MM.1S (cell line): ENCODE data around the gene HENMT1.

Experiments
- DNase-seq: peaks from one replicate; pipeline ENCODE4 v3.0.0-alpha.2; 2015
- H2AFZ ChIP-seq: fragments of 300-600 bp; sonication (generic); 2 replicates; pipeline ENCODE4 v1.6.0; 2016; ENCODE audit warnings: antibody characterized with exemption, low read length
- H3F3A ChIP-seq: fragments of 300-600 bp; sonication (generic); 2 replicates; pipeline ENCODE4 v1.6.1; 2016; ENCODE audit warnings: mild to moderate bottlenecking, antibody characterized with exemption, low read length, moderate library complexity, mixed read lengths; ENCODE audit not compliant: insufficient read depth
- H3K27ac ChIP-seq: fragments of 300-600 bp; sonication (generic); 2 replicates; pipeline ENCODE4 v1.5.1; 2016; ENCODE audit warnings: mild to moderate bottlenecking, low read length
- H3K27me3 ChIP-seq: fragments of 300-600 bp; sonication (generic); replicated peaks from 2 replicates; pipeline ENCODE4 v1.6.0; 2016; ENCODE audit warnings: low read length; ENCODE audit not compliant: insufficient read depth
- H3K36me3 ChIP-seq: fragments of 300-600 bp; sonication (generic); replicated peaks from 2 replicates; pipeline ENCODE4 v1.6.1; 2016; ENCODE audit warnings: mild to moderate bottlenecking, low read length, mixed read lengths; ENCODE audit not compliant: insufficient read depth
- H3K4me1 ChIP-seq: fragments of 300-600 bp; sonication (generic); 2 replicates; pipeline ENCODE4 v1.6.1; 2016; ENCODE audit warnings: low read length, mixed read lengths
- H3K4me2 ChIP-seq: fragments of 300-600 bp; sonication (generic); 2 replicates; pipeline ENCODE4 v1.6.0; 2016; ENCODE audit warnings: low read depth, low read length
- H3K4me3 ChIP-seq: fragments of 300-600 bp; sonication (generic); 2 replicates; pipeline ENCODE4 v1.5.1; 2016; ENCODE audit warnings: low read length, mixed read lengths
- H3K79me2 ChIP-seq: fragments of 300-600 bp; sonication (generic); 2 replicates; pipeline ENCODE4 v1.6.1; 2016; ENCODE audit warnings: mixed run types, low read length, mixed read lengths
- H3K9ac ChIP-seq: fragments of 300-600 bp; sonication (generic); 2 replicates; pipeline ENCODE4 v1.6.1; 2016; ENCODE audit warnings: low read length, mixed read lengths
- H3K9me2 ChIP-seq: fragments of 300-600 bp; sonication (generic); replicated peaks from 2 replicates; pipeline ENCODE4 v1.6.1; 2016; ENCODE audit warnings: mild to moderate bottlenecking, low read length, mixed read lengths; ENCODE audit not compliant: insufficient read depth
- H3K9me3 ChIP-seq: fragments of 300-600 bp; sonication (generic); replicated peaks from 2 replicates; pipeline ENCODE4 v1.6.1; 2016; ENCODE audit warnings: mild to moderate bottlenecking, low read length, mixed read lengths; ENCODE audit not compliant: insufficient read depth
- H4K20me1 ChIP-seq: fragments of 300-600 bp; sonication (generic); 2 replicates; pipeline ENCODE4 v1.6.1; 2016; ENCODE audit warnings: mild to moderate bottlenecking, low read length, moderate library complexity, mixed read lengths; ENCODE audit not compliant: insufficient read depth
- CTCF ChIP-seq: fragments of 300-600 bp; sonication (generic); IDR thresholded peaks from 2 replicates; pipeline ENCODE4 v1.5.1; 2016; ENCODE audit warnings: antibody characterized with exemption, low read length, mixed read lengths
- EZH2 ChIP-seq: fragments of 300-600 bp; sonication (generic); optimal IDR thresholded peaks from 2 replicates; pipeline ENCODE3; 2017; ENCODE audit warnings: low read depth, mild to moderate bottlenecking, antibody characterized with exemption, low read length, mixed read lengths
- EZH2phosphoT487 ChIP-seq: fragments of 300-600 bp; sonication (generic); IDR thresholded peaks from 2 replicates; pipeline ENCODE4 v1.6.1; 2018; ENCODE audit warnings: antibody characterized with exemption, low read length

HENMT1 gene

GRCh38 chr1:108612496-108612895 lies 48.4 kb downstream of the HENMT1 start:
- Histone ChIP-seq H3K9me2 (no peaks in the 10 kb centered on the region), H3K4me1 (no peaks in the 10 kb centered on the region), H2AFZ (no peak overlapping the region), H3K9me3 (no peaks in the 10 kb centered on the region), H3K36me3 (no peaks in the 10 kb centered on the region), H4K20me1 (no peaks in the 10 kb centered on the region), H3K79me2 (no peaks in the 10 kb centered on the region), H3K27me3 (no peaks in the 10 kb centered on the region), H3K9ac (no peak overlapping the region), H3K4me2 (no peak overlapping the region), H3K4me3 (no peak overlapping the region), H3K27ac (no peak overlapping the region), H3F3A (no peaks in the 10 kb centered on the region)
- TF ChIP-seq EZH2phosphoT487 (no peak), CTCF (no peak), EZH2 (no peak)
- DNase-seq: no peak

- no peaks in the 10 kb centered on the region for H3K4me1 ChIP-seq
- H3K4me3 ChIP-seq: no peak overlapping the region
- no peaks in the 10 kb centered on the region for H3K9me3 ChIP-seq
- no peaks in the 10 kb centered on the region for H3K27me3 ChIP-seq
- no peak overlapping the region for H2AFZ ChIP-seq
- H3K27ac ChIP-seq: no peak overlapping the region
- H3K9me2 ChIP-seq: no peaks in the 10 kb centered on the region
- no peak overlapping the region for H3K9ac ChIP-seq
- TF ChIP-seq EZH2phosphoT487 (no peak), CTCF (no peak), EZH2 (no peak)
- DNase-seq: no peak
- H3F3A ChIP-seq: no peaks in the 10 kb centered on the region
- no peaks in the 10 kb centered on the region for H3K36me3 ChIP-seq
- H3K79me2 ChIP-seq: no peaks in the 10 kb centered on the region
- H4K20me1 ChIP-seq: no peaks in the 10 kb centered on the region
- no peak overlapping the region for H3K4me2 ChIP-seq
Measured at GRCh38 chr1:108611984-108612383, 48.9 kb downstream of the HENMT1 start.

GRCh38 chr1:108610073-108610472 lies 50.8 kb downstream of the HENMT1 start:
- Histone ChIP-seq H3F3A (no peaks in the 10 kb centered on the region), H3K9me2 (no peaks in the 10 kb centered on the region), H3K27ac (no peak overlapping the region), H2AFZ (no peak overlapping the region), H3K27me3 (no peaks in the 10 kb centered on the region), H3K4me3 (no peak overlapping the region), H3K4me1 (no peaks in the 10 kb centered on the region), H4K20me1 (no peaks in the 10 kb centered on the region), H3K9ac (no peak overlapping the region), H3K4me2 (no peak overlapping the region), H3K79me2 (no peaks in the 10 kb centered on the region), H3K36me3 (no peaks in the 10 kb centered on the region), H3K9me3 (no peaks in the 10 kb centered on the region)
- no peak for DNase-seq
- TF ChIP-seq EZH2phosphoT487 (no peak), CTCF (no peak), EZH2 (no peak)
